SHP77 (cell line): ENCODE results near the gene RFESD.
"Not testable (repeated sequence)": the region's sequence is repeated elsewhere in the genome, so short reads cannot be mapped to it uniquely, and the experiment has no call there.

Experiments used
- DNase-seq, 2 experiments: peaks; one replicate each; lab custom pipeline; 2025; lab: John Stamatoyannopoulos, UW

RFESD gene

DNA sequence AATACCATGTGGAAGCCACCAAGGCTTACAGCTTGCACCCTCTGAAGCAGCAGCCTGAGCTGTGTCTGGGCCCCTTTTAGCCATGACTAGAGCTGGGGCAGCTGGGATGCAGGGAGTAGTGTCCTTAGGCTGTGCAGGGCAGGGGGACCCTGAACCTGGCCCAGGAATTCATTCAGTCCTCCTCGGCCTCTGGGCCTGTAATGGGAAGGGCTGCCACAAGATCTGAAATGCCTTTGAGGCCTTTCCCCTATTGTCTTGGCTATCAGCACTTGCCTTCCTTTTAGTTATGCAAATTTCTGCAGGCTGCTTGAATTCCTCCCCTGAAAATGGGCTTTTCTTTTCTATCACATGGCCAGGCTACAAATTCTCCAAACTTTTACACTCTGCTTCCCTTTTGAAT, 17.6 kb upstream of the RFESD start:
- no peak for DNase-seq

DNA sequence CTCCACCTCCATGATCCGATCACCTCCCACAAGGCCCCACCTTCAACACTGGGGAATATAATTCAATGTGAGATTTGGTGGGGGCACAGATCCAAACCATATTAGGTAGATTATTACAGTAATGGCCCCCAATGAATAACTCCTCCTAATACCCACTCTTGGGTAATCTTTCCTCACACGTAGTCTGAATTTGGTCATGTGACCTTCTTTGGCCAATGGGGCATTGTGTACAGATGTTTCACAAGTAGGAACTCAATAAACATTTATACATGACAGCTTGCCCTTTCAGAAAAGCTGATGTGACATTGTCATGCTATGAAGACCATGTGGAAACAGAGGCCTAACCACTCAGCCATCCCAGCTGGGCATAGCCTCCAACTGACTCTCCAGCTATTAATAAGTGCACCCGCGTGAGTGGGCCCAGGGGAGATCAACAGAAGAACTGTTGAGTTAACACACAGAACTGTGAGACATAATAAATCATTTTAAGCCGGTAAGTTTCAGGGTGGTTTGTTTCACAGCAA, 16.1 kb upstream of the RFESD start:
- DNase-seq, result no peak

DNA sequence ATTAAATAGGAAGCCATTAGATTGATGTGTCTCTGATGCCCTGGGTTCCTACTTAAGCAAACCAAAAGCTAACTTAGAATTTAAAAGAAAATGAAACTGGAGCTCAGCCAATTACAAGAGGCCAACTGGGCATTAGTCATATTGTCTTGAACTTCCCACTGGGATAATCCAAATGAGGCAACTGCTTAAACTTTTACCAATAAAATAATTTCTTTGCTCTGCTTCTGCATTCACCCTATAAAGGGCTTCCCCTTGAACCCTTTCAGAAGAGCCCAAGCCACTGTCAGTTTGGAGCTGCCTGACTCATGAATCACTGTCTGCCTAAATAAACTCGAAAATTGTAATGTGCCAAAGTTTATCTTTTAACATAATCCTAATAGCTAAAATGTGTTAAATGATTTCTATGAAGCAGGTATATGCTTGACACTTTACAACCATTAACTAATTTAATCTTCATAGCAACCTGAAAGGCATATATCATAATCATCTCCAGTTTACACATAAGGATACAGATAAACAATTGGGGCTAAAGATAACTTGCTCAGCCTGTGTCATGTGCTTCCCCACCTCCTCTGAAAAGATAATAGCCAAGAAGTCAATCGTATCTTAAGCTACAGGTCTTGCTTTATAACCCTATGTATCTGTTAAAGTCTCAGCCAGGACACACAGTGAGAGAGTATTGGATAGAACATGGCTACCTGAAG, 15.2 kb upstream of the RFESD start:
- DNase-seq, result no peak

DNA sequence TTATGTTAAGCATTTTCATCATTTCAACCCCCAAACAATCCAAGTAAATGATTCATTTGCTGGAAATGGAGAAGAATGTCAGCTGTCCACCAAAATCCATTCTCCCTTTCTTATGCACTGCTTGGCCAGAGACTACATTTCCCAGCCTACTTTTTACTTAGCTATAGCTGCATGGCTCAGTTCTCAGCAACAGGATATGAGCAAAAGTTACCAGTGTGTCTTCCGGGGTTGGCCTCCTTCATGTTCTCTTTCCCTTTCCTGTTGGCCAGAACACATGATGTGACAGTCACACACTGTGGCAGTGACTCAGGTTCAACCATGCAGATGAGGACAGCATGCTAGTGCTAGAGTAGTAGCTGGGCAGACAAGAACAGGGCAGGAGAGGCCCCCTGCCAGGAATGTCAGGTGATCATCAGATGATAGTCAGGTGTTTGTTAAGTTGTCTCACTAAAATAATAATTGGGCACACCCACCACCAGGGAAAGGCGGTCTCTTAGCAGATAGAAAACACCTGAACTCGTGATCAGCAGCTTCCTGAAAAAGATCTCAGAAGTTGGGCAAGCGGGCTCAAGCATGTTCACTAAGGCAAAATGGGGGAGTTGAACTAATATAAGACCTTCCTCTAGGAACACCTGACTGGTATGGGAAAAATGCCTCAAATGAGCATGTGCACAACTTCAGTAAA, 14.4 kb upstream of the RFESD start:
- DNase-seq, result no peak

DNA sequence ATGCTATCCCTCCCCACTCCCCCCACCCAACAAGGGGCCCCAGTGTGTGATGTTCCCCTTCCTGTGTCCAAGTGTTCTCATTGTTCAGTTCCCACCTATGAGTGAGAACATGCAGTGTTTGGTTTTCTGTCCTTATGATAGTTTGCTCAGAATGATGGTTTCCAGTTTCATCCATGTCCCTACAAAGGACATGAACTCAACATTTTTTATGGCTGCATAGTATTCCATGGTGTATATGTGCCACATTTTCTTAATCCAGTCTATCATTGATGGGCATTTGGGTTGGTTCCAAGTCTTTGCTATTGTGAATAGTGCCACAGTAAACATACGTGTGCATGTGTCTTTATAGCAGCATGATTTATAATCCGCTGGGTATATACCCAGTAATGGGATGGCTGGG, 13.6 kb upstream of the RFESD start:
- not testable (repeated sequence) for DNase-seq

DNA sequence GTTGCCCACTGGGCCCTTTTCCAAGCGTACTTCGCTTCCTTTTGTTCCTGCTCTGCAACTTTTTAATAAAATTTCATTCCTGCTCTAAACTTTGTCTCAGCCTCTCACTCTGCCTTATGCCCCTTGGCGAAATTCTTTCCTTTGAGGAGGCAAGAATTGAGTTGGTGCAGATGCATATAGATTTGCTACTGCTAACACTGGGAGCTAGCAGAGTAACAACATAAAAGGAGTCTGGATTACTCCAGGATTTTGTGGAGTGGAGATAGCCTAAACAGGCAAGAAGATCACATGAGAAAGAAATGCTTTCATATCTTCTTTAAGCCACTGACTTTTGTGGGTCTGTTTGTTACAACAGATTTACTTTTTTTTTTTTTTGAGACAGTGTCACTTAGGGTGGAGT, 12.9 kb upstream of the RFESD start:
- no peak for DNase-seq

DNA sequence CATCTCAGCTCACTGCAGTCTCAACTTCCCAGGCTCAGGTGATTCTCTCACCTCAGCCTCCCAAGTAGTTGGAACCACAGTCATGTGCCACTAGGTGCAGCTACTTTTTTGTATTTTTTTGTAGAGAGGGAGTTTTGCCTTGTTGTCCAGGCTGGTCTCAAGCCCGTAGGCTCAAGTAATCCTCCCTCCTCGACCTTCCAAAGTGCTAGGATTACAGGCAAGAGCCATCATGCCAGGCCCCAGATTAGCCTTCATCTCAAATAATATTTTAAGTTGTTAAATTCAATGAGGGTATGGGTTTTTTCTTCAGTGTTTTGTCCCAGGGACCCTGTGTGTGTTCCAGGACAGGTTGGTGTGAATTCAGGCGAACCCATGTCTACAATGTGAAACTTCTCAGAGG, 12.5 kb upstream of the RFESD start:
- no peak for DNase-seq

DNA sequence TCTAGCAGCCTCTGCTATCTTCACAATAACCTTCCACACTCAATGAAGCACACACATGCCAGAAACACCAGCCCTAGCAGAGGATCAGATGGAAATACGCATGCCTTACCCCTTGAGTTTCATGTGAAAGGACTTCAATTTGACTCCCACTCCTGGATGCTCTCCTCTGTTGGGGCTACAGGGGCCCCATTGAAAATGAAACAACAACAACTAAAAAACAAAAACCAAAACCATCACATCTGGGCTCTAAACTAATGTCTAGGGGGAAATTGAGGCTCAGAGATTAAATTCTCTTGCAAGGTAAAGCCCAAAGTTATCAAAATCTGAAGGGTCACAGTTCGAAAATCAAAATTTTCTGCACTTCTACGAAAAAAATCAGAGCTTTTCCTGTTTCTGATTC, 7.9 kb upstream of the RFESD start:
- DNase-seq, result no peak

DNA sequence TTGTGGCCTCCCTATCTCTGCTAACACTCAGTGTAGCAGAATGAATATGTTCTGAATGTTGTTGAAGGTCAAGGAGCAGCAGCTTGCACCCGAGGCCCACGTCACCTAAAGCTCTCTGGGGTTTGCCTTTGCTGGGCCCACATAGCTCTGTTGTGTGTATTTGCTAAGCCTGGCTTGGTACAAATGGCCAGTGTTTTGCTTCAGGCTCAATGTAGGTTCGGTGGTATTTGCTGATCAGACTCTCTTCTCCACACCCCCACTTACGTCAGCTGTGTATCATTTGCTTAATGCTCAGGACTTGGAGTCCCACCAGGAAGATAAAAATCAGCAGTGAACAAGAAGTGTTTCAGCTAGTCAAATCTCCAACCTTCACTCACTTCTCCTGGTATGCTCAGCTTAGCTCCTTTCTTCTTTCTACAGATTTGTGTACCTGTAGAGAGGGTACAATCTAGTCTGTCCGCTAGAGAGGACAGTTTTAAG, 4.8 kb upstream of the RFESD start:
- DNase-seq, result no peak

DNA sequence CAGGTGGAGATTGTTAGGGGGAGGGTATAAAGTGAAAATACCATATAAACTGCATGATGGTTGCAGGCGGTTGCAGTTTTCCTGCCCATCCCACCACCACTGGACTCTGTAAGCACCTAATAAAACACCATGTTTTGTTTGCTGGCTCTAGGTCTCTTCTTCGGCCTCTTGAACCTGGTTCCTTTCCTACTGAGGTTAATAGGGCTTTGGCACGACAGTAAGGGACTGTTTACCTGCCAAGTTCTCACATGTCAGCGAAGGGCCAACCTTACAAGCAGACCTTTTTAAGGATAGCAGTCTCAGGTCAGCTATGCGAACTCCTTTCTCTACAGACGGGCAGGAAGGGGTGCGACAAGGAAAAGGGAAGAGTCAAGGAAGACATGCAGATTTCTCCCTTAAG, 3.4 kb upstream of the RFESD start:
- no peak for DNase-seq

DNA sequence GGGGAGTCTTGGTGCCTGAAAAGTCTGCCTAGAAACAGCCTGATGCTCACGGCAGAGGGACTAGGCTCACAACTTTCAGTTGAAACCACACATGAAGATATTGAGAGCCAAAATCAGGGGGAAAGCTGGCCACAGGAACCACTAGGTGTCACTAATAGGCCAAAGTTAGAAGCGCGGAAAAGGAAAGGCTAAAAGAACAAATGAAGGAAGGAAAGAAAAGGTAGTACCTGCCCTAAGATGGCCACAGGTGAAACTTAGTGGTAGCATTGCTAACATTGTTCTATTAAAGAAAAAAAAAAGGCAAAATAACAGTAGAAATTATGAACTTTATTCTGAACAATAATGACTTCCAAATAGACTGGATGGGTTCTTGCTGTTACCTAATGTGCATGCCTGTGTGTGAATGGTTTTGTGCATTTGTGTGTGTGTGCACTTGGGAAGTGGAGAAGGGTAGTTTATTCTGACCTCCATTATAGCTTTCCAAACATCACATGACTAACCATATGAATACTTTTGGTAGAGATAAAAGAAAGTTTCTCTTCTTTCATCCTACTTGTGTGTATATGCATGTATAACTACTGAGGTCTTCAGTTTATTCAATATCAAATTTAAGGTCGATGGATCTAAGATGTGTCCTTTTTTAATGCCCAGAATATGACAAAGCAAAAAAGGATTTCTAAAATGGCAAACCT, 2.1 kb upstream of the RFESD start:
- DNase-seq, result peak; percentile 59 to 67

DNA sequence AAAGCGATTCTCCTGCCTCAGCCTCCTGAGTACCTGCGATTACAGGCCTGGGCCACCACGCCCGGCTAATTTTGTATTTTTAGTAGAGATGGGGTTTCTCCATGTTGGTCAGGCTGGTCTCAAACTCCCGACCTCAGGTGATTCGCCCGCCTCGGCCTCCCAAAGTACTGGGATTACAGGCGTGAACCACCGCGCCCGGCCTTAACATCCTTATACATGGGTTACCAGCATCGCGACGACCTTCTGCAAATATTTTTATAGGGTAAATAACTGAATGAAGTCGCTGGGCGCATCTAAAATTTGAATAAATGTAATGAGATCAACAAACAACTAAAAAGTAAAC, 380 bp upstream of the RFESD start:
- DNase-seq, result not testable (repeated sequence)

DNA sequence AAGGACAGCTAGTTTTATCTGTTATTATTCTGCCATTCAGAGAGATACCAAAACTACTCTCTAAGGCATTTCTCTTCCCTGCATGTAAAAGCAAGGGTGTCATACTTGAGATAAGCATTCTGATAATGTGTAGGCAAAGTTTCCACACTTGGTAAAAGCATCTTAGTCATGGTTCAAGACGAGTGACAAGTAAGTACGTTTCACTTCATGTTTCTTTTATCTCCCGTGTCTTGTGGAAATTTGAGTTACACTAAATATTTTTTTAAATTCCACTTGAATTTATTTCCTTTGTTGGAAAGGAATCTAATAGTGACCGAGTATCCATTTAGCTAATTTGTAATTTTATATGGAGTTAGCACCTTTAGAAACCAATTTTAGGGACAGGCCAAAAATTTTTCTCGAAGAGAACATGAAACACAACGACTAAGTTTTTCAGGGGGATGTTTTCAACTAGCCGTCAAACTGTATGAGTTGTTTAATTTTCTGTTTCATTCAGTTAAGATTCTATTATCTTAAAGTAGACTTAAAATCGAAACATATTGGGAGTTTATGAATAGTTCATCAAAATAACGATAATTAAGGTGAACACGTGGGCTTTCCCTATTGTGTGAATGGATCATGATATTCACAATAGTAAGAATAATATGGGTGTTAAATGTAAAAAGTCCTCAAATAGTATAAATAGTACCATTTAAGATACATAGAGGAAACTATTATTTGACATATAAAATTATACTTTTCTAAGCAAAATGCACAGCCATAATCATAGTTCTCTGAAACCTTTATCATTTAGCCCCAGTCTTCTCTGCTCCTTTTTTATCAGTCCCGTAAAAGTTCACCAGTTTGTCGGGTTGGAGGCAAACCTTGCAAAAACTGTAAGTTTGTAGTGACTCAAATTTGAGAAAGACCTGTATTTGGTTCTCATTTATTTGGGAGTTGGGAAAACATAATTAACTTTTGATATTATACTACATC, 1.6 kb downstream of the RFESD start:
- no peak for DNase-seq

DNA sequence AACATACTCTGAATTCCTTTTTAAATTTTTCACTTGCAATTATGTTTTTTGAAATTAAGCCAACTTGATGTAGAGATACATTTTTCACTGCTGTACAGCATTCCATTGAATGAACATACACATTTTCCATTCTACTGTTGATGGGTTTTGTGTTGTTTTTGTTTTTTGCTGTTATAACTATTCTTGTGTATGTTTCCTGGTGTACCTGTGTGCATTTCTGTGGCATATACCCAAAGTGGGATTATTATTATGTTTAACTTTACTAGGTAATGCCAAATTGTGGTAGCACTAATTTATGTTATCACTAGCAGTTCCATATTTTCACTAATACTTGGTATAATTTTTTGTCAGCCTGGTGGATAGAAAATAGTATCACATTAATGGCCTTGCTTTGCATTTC, 2.7 kb downstream of the RFESD start:
- DNase-seq, result no peak

DNA sequence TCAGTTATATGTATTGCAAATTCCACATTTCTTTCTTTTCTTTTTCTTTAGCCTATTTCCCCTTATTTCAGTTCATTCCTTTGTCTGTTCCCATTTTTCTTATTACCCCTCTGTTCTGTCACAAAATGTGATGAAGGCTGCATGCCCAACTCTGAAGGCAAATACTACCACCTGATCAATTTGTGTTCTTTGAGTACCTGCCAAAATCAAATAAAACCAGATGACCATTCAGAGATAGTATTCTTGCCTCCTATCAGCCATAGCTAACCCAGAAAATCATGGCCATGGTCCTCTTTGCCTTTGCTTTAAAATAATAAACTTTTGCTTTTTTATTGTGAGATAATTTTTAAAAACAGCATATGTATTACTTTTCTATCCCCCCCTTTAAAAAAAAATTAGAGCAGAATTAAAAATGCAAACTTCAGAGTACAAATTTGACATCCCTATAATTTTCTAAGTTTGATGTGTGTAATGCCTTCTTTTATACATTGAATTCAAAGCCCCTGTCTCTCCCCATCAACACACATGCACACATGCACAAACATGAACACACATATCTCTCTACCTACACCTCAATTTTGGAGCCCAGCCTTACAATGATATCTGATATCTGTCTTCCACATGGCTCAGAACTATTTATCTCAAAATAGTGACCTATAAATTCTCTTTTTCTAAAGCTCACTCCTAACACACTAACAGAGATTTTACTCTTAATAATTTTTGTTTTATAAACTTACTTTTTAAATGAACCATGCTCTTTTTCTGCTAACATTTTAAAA, 3.5 kb downstream of the RFESD start:
- no peak for DNase-seq

DNA sequence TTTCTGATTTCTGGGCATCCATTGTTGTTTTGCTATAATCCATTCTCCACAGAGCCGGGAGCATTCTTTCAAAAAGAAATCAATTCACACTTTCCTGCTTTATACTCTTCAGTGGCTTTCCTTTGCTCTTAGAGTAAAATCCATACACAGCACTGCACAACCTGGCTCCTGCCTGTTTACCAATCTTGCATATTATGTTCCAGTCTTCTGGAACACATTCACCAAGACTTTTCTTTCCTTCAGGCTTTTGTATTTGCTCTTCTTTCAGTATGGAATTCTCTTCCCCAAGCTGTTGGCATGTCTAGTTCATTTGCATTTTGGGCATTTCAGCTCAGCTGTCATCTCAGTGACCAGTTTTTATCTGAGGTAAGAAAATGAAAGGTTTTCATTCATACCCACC, 6.3 kb downstream of the RFESD start:
- no peak for DNase-seq

DNA sequence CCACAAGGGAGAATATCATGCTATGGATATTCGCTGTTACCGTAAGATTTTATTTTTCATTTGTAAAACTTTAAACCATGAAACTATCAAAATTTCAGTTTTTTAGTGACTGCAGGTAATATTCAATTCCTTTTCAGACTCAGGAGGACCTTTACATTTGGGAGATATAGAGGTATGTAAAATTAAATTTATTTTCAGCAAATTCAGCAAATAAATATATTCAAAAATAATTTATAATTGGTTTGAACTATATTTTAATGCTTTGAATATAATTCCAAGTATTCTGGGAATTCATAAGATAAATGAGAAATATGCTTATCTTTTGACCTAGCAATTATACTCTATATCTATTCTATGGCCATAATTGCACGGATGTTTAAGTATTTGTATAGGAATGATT, 7.6 kb downstream of the RFESD start:
- DNase-seq, result no peak

DNA sequence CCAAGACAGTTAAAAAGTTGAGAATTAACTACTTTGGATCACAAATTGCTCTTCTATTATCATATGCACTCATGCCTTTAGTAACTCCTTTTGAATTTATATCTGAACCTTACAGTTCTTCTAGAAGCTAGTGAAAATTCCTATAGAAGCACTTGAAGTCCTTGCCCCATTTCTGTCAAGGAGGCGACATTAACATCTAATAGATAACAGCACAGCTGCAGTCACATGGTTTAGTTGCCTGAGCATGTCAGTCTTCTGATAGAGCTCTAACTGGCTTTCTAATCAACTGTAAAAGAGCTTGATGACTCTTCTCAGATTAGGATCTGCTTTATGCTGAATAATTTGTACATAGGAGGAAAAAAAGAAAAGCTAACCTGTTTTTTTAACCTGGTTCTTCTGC, 9.0 kb downstream of the RFESD start:
- DNase-seq, result no peak

DNA sequence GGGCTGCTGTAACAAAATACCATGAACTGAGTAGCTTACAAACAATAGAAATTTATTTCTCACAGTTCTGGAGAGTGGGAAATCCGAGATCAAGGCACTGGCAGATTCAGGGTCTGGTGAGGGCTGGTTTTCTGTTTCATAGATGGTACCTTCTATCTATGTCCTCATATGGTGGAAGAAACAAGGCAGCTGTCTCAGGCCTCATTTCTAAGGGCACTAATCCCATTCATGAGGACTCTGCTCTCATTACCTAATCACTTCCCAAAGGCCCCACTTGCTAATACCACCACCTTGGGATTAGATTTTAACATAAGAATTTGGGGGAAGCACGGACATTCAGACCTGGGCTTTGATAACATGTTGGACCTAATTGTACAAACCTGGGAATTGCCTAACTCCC, 13.5 kb downstream of the RFESD start:
- no peak for DNase-seq

DNA sequence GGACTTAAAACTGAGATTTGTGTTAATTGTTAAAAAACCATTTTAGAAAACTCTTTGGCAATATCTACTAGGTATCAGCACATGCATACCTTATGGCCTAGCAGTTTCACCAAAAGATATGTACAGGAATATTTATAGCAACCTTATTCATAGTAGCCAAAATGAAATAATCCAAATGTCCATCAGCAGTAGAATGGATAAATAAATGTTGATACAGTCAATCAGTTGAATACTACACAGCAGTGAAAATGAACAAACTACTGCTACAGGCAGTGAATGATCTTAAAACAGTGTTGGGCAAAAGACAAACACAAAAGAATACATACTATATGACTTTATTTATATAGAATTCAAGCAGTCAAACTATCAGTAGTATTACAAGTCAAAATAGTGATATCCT, 16.4 kb downstream of the RFESD start:
- no peak for DNase-seq

DNA sequence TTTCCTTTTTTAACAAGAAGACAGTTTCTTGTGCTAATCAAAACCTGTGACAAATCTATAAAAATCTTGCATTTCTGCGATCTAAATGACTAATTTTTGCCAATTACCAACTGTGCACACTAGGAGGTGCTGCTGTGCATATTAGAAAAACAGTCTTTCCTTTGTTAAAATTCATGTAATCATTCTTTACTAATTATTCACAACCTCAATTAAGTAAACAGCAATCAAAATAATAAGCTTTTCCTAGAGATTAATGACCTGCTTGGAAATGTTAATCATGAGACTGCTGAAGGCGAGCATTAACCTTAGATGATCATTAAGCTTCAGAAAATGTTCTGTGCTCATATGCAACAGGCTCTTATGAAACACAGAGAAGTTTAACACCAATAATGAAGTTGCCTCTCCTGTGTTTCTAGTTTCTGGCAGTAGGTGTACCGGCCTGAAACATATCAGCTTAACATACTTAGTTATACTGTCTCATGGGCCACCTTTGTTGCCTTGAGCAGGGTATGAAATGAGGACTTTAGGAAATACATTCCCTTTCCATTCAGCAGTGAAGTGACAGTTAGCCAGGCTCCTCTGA, 17.7 kb downstream of the RFESD start:
- no peak for DNase-seq
